MM.1S (cell line): ENCODE measurements around the gene DMXL2.

ENCODE experiments used
- CTCF ChIP-seq: fragments of 300-600 bp; sonication (generic); IDR thresholded peaks from 2 replicates; pipeline ENCODE4 v1.5.1; 2016; ENCODE audit warnings: antibody characterized with exemption, low read length, mixed read lengths
- EZH2 ChIP-seq: fragments of 300-600 bp; sonication (generic); optimal IDR thresholded peaks from 2 replicates; pipeline ENCODE3; 2017; ENCODE audit warnings: low read depth, mild to moderate bottlenecking, antibody characterized with exemption, low read length, mixed read lengths
- EZH2phosphoT487 ChIP-seq: fragments of 300-600 bp; sonication (generic); IDR thresholded peaks from 2 replicates; pipeline ENCODE4 v1.6.1; 2018; ENCODE audit warnings: antibody characterized with exemption, low read length

- TF ChIP-seq EZH2: no peak
- TF ChIP-seq CTCF: no peak
- no peak for TF ChIP-seq EZH2phosphoT487
Measured at GRCh38 chr15:51561271-51561670, 61.3 kb downstream of the DMXL2 start.
